Astrocyte (in vitro differentiated cells and primary cell): ENCODE results near the gene KCNN2.

Source experiments
- EZH2 ChIP-seq: IDR thresholded peaks from 2 replicates; pipeline ENCODE4 v1.6.1; 2012; ENCODE audit warnings: mild to moderate bottlenecking, low read length, inconsistent platforms; ENCODE audit not compliant: insufficient read depth
- TF ChIP-seq, protein P1 (sequence below): IDR thresholded peaks from 2 replicates; pipeline ENCODE4 v1.5.1; 2011; ENCODE audit warnings: low read depth, mild to moderate bottlenecking, inconsistent platforms, low read length, moderate library complexity; ENCODE audit not compliant: insufficient read depth

DNA sequence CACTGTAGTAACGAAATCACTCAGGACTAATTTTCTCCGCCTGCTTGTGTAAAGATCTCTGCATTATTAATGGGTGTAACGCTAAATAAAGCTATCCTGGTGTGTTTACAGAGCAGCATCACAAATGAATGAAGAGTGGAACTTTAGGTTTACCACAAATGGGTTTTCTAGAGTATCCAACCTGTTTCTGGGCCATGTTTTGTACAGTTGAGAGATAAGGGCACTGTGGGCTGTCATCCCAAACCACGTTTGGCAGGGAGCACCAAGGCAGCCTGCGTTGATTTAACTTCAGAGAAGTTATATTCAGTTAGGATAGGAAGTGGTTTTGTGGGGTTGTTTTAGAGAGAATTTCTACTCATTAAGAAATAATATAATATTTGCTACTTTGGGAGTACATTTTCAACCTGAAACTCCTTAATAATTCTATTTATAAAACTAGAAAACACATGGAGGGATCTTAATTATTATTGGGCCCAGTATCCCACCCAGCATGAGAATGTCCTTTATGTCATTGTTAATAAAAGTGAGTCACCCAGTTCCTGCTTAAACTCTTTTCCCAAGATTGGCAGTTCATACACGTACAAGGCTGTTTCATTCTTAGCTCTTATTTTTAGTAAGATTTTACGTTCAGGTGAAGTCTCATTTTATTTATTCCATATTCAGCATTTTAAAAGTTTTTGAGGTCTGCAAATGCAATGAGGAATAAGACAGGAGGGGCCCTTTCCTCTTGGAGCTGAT lies 8.0 kb downstream of the KCNN2 start:
- TF ChIP-seq EZH2: no peak
- TF ChIP-seq, protein P1, sequence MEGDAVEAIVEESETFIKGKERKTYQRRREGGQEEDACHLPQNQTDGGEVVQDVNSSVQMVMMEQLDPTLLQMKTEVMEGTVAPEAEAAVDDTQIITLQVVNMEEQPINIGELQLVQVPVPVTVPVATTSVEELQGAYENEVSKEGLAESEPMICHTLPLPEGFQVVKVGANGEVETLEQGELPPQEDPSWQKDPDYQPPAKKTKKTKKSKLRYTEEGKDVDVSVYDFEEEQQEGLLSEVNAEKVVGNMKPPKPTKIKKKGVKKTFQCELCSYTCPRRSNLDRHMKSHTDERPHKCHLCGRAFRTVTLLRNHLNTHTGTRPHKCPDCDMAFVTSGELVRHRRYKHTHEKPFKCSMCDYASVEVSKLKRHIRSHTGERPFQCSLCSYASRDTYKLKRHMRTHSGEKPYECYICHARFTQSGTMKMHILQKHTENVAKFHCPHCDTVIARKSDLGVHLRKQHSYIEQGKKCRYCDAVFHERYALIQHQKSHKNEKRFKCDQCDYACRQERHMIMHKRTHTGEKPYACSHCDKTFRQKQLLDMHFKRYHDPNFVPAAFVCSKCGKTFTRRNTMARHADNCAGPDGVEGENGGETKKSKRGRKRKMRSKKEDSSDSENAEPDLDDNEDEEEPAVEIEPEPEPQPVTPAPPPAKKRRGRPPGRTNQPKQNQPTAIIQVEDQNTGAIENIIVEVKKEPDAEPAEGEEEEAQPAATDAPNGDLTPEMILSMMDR: no peak
